Subcutaneous adipose tissue (tissue), 4 donors: ENCODE results near the gene ZBTB46. TPM values are rescaled to one million over a fixed set of nuclear protein-coding genes. Genes with fewer than 3 reads are reported as not detected.

Experiments
- CTCF ChIP-seq: fragments of 450-650 bp; IDR thresholded peaks from one replicate; pipeline ENCODE4 v1.5.1; 2016; ENCODE audit warnings: low read depth, mild to moderate bottlenecking, control low read depth, antibody characterized with exemption, moderate library complexity
- total RNA-seq, 4 donors: library from RNA; depleted of rRNA; stranded (reverse); fragments of >200 nt; gene quantifications; one replicate each; pipeline ENCODE4 v1.1.0, GENCODE V29; 2016

The ZBTB46 gene
- total RNA-seq, 4 donors from 2014 or later, result 5.7 to 45.2 (median 7.4) TPM

GRCh38 chr20:63703976-63704748 lies 126.9 kb downstream of the ZBTB46 start:
- TF ChIP-seq CTCF, result no peak

GRCh38 chr20:63703471-63703975 lies 127.5 kb downstream of the ZBTB46 start:
- no peak for TF ChIP-seq CTCF

GRCh38 chr20:63702751-63703470 lies 128.2 kb downstream of the ZBTB46 start:
- TF ChIP-seq CTCF, result no peak

GRCh38 chr20:63702036-63702665 lies 128.9 kb downstream of the ZBTB46 start:
- TF ChIP-seq CTCF, result no peak

- no peak for TF ChIP-seq CTCF
Observed at GRCh38 chr20:63701329-63702035, 129.6 kb downstream of the ZBTB46 start.

GRCh38 chr20:63701051-63701328 lies 130.1 kb downstream of the ZBTB46 start:
- no peak for TF ChIP-seq CTCF
